ENCODE data around the gene CYLD. TPM values are rescaled to one million over a fixed set of nuclear protein-coding genes. Genes with fewer than 3 reads are reported as not detected.
A peak's percentile ranks its signal among the peaks of the same experiment; 100 is the strongest.

CYLD gene
- polyA plus RNA-seq (26.0 and 27.6 TPM in 2 replicates), polyA minus RNA-seq (81.8 and 105 TPM in 2 replicates)

GRCh38 chr16:50741781-50742575, at the start of gene CYLD:
Gene CYLD (plus strand): TSS chr16:50742086. CDS start chr16:50749699, 7,613 bp downstream.
- Histone ChIP-seq H3K9ac (ENCODE audit: low read length) (peak within 1 kb of the TSS; percentile 69), H3K27me3 (ENCODE audit: insufficient read depth, low read depth, low read length) (no peaks in the 10 kb centered on the region)

DNA sequence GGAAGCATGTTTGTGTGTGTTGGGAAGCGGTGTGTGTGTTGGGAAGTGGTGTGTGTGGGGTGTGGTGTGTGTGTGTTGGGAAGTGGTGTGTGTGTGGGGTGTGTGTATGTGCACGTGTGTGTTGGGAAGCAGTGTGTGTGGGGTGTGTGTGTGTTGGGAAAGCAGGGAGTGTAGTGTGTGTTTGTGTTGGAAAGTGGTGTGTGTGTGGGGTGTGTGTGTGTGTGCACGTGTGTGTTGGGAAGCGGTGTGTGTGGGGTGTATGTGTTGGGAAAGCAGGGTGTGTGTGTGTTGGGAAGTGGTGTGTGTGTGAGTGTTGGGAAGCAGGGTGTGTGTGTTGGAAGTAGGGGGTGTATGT, 49.3 kb upstream of the CYLD start:
- Histone ChIP-seq H3K27ac (ENCODE audit: low read length) (no peak overlapping the region), H2AFZ (ENCODE audit: low read depth, low read length) (no peak overlapping the region), H3F3A (ENCODE audit: insufficient read depth, low read length, poor library complexity, severe bottlenecking) (no peaks in the 10 kb centered on the region)

More at GRCh38 chr16:50741781-50742575, at the start of gene CYLD:
- TF ChIP-seq MXI1 (conservative IDR thresholded peaks at IDR 0.05; ENCODE audit: poor library complexity, severe bottlenecking) (peak; percentile 62), TAF1 (IDR thresholded peaks at IDR 0.05; ENCODE audit: low read depth) (no peak), POLR2AphosphoS5 (IDR thresholded peaks at IDR 0.05) (peak; percentile 70)
- TF ChIP-seq, protein P1, sequence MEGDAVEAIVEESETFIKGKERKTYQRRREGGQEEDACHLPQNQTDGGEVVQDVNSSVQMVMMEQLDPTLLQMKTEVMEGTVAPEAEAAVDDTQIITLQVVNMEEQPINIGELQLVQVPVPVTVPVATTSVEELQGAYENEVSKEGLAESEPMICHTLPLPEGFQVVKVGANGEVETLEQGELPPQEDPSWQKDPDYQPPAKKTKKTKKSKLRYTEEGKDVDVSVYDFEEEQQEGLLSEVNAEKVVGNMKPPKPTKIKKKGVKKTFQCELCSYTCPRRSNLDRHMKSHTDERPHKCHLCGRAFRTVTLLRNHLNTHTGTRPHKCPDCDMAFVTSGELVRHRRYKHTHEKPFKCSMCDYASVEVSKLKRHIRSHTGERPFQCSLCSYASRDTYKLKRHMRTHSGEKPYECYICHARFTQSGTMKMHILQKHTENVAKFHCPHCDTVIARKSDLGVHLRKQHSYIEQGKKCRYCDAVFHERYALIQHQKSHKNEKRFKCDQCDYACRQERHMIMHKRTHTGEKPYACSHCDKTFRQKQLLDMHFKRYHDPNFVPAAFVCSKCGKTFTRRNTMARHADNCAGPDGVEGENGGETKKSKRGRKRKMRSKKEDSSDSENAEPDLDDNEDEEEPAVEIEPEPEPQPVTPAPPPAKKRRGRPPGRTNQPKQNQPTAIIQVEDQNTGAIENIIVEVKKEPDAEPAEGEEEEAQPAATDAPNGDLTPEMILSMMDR (IDR thresholded peaks at IDR 0.05; ENCODE audit: poor library complexity, severe bottlenecking) = no peak
- no peaks in the 10 kb centered on the region for H3K79me2 ChIP-seq (replicated peaks; ENCODE audit: insufficient read depth, low read length)
- peak within 1 kb of the TSS; percentile 48 for H2AFZ ChIP-seq (ENCODE audit: low read depth, low read length)
- H3K4me2 ChIP-seq (ENCODE audit: low read length) = peak within 1 kb of the TSS; percentile 30
- no peaks in the 10 kb centered on the region for H4K20me1 ChIP-seq (ENCODE audit: insufficient read depth)
- no peaks in the 10 kb centered on the region for H3F3A ChIP-seq (ENCODE audit: insufficient read depth, low read length, poor library complexity, severe bottlenecking)
- no peaks in the 10 kb centered on the region for H3K9me3 ChIP-seq (ENCODE audit: low read length)
- no peak within 1 kb of the TSS for H3K27ac ChIP-seq (ENCODE audit: low read length)
- H3K4me3 ChIP-seq (ENCODE audit: low read length) = peak within 1 kb of the TSS; percentile 87
- H3K36me3 ChIP-seq (ENCODE audit: insufficient read depth, low read length) = no peaks in the 10 kb centered on the region
- no peaks in the 10 kb centered on the region for H3K9me2 ChIP-seq (ENCODE audit: insufficient read depth, low read length)

More for the DNA sequence above, 49.3 kb upstream of the CYLD start:
- no peaks in the 10 kb centered on the region for H4K20me1 ChIP-seq (ENCODE audit: insufficient read depth)
- H3K79me2 ChIP-seq (replicated peaks; ENCODE audit: insufficient read depth, low read length) = no peaks in the 10 kb centered on the region
- no peaks in the 10 kb centered on the region for H3K9me3 ChIP-seq (ENCODE audit: low read length)
- no peak overlapping the region for H3K4me2 ChIP-seq (ENCODE audit: low read length)
- no peak for TF ChIP-seq RAD21 (conservative IDR thresholded peaks at IDR 0.05)
- TF ChIP-seq SMC3 (conservative IDR thresholded peaks at IDR 0.05; ENCODE audit: poor library complexity) = no peak
- TF ChIP-seq, protein P1 (IDR thresholded peaks at IDR 0.05; ENCODE audit: poor library complexity, severe bottlenecking) = no peak
- no peak for TF ChIP-seq REST (IDR thresholded peaks at IDR 0.05; ENCODE audit: borderline replicate concordance)
- no peak for TF ChIP-seq EP300 (conservative IDR thresholded peaks at IDR 0.05; ENCODE audit: poor library complexity, severe bottlenecking)
- no peak for TF ChIP-seq TAF1 (IDR thresholded peaks at IDR 0.05; ENCODE audit: low read depth)
- TF ChIP-seq POLR2AphosphoS5 (IDR thresholded peaks at IDR 0.05) = no peak
- TF ChIP-seq MXI1 (conservative IDR thresholded peaks at IDR 0.05; ENCODE audit: poor library complexity, severe bottlenecking) = no peak
- TF ChIP-seq EZH2 (IDR thresholded peaks at IDR 0.05; ENCODE audit: borderline replicate concordance, insufficient read depth, low read length, poor library complexity, severe bottlenecking) = no peak
- H3K36me3 ChIP-seq (ENCODE audit: insufficient read depth, low read length) = no peaks in the 10 kb centered on the region
- no peaks in the 10 kb centered on the region for H3K9me2 ChIP-seq (ENCODE audit: insufficient read depth, low read length)
- no peak overlapping the region for H3K9ac ChIP-seq (ENCODE audit: low read length)
- no peak overlapping the region for H3K4me3 ChIP-seq (ENCODE audit: low read length)
- H3K27me3 ChIP-seq (ENCODE audit: insufficient read depth, low read depth, low read length) = peaks cover 17% of the 10 kb centered on the region

All from neural cell (in vitro differentiated cells).